ENCODE measurements around the gene SMARCAL1.

Gene SMARCAL1

GRCh38 chr2:216477283-216478035 is 65.2 kb downstream of the SMARCAL1 start:
- DNase-seq: no peak

DNA sequence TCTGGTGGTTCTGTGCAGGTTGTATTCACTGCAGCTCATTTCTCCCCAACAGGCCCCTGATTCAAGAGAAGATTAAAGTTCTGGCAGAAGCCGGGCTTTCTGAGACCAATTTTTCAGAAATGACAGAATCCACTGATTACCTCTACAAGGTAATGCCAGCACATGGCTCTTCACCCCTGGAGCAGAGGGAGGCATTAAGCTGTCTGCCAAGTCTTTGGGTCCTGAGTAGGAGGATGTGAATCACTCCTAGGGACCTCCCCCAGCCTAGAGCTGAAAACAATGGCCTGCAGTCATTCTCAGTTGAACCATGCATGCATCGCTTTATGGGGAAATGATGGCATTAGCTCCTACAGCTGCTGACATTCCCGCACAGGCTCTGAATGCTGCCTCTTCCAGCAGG is 65.9 kb downstream of the SMARCAL1 start:
- no peak for DNase-seq

DNA sequence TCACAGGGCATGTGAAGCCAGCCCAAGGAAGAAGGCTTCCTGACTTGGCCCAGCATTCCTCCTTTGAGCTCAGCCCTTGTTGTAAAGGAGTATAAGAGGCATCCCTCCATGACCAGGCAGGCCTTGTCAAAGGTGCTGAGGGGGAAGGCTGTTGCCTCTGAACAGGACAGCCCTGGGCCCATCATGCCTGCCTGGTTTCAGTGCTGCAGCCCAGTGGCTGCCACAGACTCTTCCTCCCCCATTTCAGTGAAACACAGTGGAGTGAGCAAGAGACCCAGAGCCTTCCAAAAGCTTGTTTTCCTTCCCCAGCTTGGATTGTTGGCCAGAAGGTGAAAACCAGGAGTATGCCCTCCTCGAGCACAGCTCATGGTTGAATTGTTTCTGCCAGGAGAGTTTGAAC is 66.5 kb downstream of the SMARCAL1 start:
- DNase-seq: no peak

- DNase-seq: no peak
Measured at GRCh38 chr2:216480221-216480620, 67.9 kb downstream of the SMARCAL1 start.

DNA sequence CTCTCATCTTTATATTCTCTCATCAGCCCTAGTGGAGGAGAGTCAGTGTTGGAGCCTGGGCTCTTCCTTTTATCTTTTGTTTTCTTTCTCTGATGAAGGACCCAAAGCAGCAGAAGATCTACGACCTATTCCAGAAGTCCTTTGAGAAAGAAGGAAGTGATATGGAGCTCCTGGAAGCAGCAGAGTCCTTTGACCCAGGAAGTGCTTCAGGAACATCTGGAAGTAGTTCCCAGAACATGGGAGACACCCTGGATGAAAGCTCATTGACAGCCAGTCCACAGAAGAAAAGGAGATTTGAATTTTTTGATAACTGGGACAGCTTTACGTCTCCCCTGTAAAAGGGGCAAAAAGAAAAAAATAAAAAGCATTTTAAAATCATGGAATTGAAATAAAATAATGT is 70.4 kb downstream of the SMARCAL1 start:
- no peak for DNase-seq

DNA sequence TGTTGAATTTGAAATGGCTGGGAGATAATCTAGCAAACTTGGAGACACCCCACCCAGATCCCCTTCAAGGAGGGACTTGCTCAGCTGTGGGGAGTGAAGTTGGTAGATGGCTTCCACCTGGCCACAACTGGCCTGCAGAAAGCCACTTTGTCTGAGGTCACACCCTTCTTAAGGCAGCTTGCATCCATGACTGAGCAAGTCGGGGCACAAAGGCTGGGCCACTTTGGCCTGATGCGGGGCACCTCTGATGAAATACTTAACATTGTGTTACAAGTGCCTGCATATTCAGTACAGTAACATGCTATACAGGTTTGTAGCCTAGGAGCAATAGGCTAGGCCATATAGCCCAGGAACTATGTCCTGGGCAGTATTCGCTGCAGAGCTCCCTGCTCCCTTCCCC is 73.0 kb downstream of the SMARCAL1 start:
- DNase-seq: no peak

- no peak for DNase-seq
Measured at GRCh38 chr2:216485745-216486144, 73.5 kb downstream of the SMARCAL1 start.

GRCh38 chr2:216486271-216486670 is 74.0 kb downstream of the SMARCAL1 start:
- DNase-seq: no peak

- DNase-seq: no peak
Measured at GRCh38 chr2:216486708-216487107, 74.4 kb downstream of the SMARCAL1 start.

DNA sequence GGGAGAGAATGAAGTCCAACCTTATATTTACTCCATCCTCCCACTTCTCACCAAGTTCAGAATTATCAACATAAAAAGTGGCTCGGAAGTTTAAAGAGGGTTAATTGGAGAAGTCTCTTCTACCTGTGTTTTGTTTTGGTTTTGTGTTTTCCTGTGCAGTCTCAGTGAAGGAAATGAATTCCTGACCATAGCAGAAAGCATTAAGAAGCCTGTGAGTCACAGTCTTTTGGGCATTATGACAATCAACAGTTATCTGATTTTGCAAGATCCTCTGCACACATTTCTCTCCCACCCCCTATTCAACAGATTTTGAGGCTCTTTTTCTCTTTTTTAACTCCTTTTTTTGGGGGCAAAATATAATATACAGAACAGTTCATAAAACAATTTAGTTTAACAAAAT is 77.8 kb downstream of the SMARCAL1 start:
- no peak for DNase-seq

GRCh38 chr2:216491793-216492596 is 79.7 kb downstream of the SMARCAL1 start:
- no peak for DNase-seq

DNA sequence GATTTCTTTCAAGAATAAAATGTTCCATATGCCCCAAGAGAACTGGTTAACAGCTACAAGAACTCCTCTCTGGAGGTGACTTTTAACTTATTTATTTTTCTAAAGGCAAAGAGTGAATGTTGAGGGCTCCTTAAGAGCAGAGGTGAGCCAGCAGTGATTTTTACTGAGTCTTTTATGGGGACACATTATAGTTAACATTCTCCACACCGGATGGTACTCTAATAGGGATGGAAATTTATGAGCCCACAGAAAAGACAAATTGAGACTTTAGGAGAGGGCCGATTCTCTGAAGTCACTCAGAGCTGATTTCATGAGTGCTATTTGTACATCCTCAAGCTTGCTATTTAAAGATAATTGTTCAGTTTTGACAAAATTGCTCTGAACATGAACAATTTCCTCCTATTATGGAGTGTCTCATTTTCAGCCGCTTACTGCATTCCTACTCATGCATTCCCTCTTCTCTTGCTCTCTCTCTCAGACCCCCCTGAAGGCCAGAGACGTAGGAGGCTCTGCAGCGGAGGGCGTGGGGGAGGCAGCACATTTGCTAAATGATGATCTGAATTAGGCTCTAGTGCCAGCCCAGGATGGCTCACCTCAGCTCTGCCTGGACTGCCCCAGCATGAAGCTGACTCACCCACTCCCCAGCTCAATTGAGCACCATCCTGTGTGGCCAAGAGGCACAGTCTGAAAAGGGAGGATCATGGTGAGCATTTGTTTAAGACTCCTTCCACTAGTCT is 80.5 kb downstream of the SMARCAL1 start:
- no peak for DNase-seq

GRCh38 chr2:216493334-216493685 is 81.0 kb downstream of the SMARCAL1 start:
- no peak for DNase-seq

- DNase-seq: no peak
Measured at GRCh38 chr2:216495656-216496055, 83.4 kb downstream of the SMARCAL1 start.

DNA sequence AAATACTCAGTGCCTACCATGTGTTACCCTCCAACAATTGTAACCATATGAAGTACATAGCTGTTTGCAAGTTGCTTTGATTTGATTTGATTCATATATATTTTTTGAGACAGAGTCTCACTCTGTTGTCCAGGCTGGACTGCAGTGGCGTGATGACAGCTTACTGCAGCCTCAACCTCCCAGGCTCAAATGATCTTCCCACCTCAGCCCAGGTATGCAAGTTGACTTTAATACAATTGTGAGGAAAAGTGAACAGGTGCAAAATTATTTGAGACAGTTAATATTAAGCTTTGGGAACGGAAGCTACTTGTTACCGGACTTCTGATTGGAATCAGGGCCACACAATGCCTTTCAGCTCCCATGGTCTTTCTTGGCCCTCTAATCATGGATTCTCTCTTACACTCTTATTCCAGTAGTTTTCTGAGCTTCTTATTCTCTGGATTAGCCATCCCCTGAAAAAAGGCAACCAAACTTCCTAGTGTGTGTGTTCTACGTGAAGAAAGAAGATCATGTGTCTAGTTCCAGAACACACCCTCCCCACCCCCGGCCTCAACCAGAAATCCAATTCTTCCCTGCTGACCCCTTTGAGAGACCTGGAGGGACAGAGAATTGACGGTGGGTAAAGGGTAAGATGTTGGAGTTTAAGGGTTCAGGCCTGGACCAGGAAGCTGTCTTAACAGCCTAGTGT is 85.2 kb downstream of the SMARCAL1 start:
- no peak for DNase-seq

GRCh38 chr2:216498070-216498378 is 85.7 kb downstream of the SMARCAL1 start:
- DNase-seq: no peak

DNA sequence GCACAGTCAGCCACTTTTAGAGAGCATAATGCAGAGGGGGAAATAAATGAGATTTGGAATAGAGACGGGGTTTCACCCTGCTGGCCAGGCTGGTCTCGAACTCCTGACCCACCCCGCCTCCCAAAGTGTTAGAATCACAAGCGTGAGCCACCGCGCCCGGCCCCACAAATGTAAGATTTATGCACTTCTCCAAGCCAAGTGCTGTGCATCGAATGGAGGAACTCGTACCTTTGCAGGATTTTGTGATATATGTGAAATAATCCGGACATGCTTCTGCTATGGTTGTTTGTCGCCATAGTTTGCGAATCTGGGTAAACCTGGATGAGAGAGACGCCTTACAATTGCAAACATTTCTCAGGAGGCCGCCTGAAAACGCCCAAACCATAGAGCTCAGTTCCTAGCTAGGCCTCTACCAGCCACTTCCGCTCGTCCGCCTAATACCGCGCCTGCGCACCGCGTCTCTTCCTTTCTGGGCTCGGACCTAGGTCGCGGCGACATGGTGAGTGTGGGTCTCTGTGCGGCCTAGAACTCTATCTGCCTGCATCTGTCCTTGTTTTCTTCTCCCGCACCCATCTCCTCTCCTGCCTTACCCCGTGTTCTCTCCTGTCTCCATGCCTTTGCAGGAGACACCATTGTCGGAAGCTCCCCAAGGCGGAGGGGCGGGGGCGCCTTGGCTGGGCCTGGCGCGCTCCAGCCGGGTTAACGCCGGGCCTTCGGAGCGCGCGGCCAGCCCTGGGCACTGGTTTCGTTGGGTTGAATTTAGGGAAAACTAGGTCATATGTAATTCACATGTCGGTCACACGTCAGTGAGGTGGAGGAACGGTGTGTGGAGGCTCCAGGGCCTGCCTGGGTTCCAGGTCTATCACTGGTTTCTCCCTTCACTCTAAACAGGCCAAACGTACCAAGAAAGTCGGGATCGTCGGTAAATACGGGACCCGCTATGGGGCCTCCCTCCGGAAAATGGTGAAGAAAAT is 86.4 kb downstream of the SMARCAL1 start, which contains the start of gene RPL37A:
Gene RPL37A (plus strand): TSS at position 466 of the 974 bp plus-strand sequence. CDS start 31 bp downstream, at position 497.
- peak; percentile 84 for DNase-seq

- no peak for DNase-seq
Measured at GRCh38 chr2:216499641-216500218, 87.4 kb downstream of the SMARCAL1 start.

- no peak for DNase-seq
Measured at GRCh38 chr2:216500572-216500971, 88.3 kb downstream of the SMARCAL1 start.

DNA sequence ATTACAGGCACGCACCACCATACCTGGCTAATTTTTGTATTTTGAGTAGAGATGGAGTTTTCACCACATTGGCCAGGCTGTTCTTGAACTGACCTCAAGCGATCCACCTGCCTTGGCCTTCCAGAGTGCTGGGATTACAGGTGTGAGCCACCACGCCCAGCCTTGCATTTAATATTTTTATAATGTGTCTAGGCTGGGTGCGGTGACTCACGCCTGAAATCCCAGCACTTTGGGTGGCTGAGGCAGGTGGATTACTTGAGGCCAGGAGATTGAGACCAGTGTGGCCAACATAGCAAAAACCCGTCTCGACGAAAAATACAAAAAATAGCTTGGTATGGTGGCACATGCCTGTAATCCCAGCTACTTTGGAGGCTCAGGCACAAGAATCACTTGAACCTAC is 89.6 kb downstream of the SMARCAL1 start:
- DNase-seq: no peak

DNA sequence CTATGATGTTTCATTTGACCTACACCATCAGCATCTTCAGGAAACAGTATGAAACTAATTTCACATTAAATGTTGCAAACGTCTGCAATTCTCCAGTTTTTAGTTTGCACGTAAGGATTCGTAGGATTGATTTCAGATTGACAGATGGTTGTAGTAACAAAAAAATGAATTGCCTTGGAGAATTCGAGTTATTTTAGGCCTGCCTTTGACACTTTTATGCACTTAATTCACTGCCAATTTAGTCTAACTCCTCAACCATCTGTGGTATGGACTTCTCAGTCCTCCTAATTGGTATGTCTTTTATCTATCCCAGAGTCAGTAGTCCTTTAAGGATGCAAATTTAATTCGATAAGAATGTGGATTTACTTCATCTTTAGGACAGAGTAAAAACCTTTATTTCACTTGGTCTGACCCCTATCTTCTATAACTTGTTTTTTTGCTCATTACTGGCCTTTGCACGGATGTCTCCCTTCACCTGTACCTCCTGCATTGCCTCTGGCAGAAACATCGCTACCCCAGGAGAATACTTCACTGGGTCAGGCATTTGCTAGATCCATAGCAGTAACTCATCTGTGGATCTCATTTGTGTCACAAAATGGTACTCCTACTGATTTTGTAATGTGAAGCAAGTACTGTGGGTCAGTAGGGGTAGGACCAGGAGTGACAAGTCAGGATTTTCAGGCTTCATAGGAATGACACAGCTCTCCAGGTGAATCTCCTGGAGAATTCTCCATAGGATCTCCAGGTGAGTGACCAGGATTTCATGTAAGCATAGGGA is 90.3 kb downstream of the SMARCAL1 start:
- DNase-seq: no peak

All from activated T-cell treated with anti-CD3 and anti-CD28 coated beads, Interleukin-2, amount 50 U/mL, for 1 hour (primary cell).